Neutrophil (primary cell): ENCODE measurements around the gene ISM2.
A peak's percentile ranks its signal among the peaks of the same experiment; 100 is the strongest.

ENCODE experiments used
- H3K27ac ChIP-seq: fragments of 200-600 bp; sonication (generic); 2 replicates; pipeline ENCODE4 v1.5.1; 2016; ENCODE audit warnings: mild to moderate bottlenecking, moderate library complexity
- H3K27me3 ChIP-seq: fragments of 200-600 bp; sonication (generic); 2 replicates; pipeline ENCODE4 v1.6.0; 2016; ENCODE audit warnings: mild to moderate bottlenecking
- H3K36me3 ChIP-seq: fragments of 200-600 bp; sonication (generic); 2 replicates; pipeline ENCODE4 v1.5.1; 2017
- H3K4me1 ChIP-seq, 2 experiments: fragments of 200-600 bp in 1 of 2; sonication (generic) in 1 of 2; 1 replicate in 1 of 2; 2 replicates in 1 of 2; pipeline versions ENCODE4 v1.5.1 to v1.6.1; 2013 to 2016; ENCODE audit warnings: low read depth in 1 of 2, low read length in 1 of 2, mild to moderate bottlenecking in 1 of 2, moderate library complexity in 1 of 2; ENCODE audit not compliant: control insufficient read depth in 1 of 2, insufficient read depth in 1 of 2
- H3K4me3 ChIP-seq, 2 experiments: fragments of 200-600 bp in 1 of 2; sonication (generic) in 1 of 2; 1 replicate in 1 of 2; 2 replicates in 1 of 2; pipeline ENCODE4 v1.5.1; 2013 to 2016; ENCODE audit warnings: low read depth in 1 of 2, low read length in 1 of 2, mild to moderate bottlenecking in 1 of 2, moderate library complexity in 1 of 2
- H3K9me3 ChIP-seq: fragments of 200-600 bp; sonication (generic); 2 replicates; pipeline ENCODE4 v1.5.1; 2016
- TF ChIP-seq, protein P1 (sequence below): fragments of 200-600 bp; sonication (generic); IDR thresholded peaks from 2 replicates; pipeline ENCODE4 v1.5.1; 2016; ENCODE audit warnings: antibody characterized with exemption

Gene ISM2

GRCh38 chr14:77507762-77508161 is 9.1 kb upstream of the ISM2 start:
- peak overlapping the region; percentile 58 for H3K27ac ChIP-seq
- no peaks in the 10 kb centered on the region for H3K9me3 ChIP-seq
- TF ChIP-seq, protein P1, sequence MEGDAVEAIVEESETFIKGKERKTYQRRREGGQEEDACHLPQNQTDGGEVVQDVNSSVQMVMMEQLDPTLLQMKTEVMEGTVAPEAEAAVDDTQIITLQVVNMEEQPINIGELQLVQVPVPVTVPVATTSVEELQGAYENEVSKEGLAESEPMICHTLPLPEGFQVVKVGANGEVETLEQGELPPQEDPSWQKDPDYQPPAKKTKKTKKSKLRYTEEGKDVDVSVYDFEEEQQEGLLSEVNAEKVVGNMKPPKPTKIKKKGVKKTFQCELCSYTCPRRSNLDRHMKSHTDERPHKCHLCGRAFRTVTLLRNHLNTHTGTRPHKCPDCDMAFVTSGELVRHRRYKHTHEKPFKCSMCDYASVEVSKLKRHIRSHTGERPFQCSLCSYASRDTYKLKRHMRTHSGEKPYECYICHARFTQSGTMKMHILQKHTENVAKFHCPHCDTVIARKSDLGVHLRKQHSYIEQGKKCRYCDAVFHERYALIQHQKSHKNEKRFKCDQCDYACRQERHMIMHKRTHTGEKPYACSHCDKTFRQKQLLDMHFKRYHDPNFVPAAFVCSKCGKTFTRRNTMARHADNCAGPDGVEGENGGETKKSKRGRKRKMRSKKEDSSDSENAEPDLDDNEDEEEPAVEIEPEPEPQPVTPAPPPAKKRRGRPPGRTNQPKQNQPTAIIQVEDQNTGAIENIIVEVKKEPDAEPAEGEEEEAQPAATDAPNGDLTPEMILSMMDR = no peak
- no peak overlapping the region for H3K4me3 ChIP-seq
- peaks cover 7 to 11% of the 10 kb centered on the region in 2 experiments for H3K4me1 ChIP-seq
- no peaks in the 10 kb centered on the region for H3K27me3 ChIP-seq
- H3K36me3 ChIP-seq = peaks cover 67% of the 10 kb centered on the region

DNA sequence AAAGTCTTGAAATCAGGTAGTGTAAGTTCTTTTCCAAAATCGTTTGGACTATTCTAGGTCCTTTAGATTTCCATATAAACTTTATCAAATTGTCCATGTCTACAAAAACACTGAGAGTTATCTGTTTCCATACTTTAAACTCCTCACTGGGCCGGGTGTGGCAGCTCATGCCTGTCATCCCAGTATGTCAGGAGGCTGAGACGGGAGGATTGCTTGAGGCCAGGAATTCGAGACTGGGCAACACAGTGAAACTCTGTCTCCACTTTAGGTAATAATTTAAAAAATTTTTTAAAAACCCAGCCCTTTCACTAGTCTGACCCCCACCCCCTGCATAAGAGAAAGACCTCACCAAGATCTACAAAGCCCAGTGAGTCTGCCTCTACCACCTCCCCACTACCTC is 6.4 kb upstream of the ISM2 start:
- H3K36me3 ChIP-seq = peaks cover 40% of the 10 kb centered on the region
- H3K27me3 ChIP-seq = peaks cover 18% of the 10 kb centered on the region
- H3K4me1 ChIP-seq = peaks cover 7 to 11% of the 10 kb centered on the region in 2 experiments
- TF ChIP-seq, protein P1 = no peak
- H3K4me3 ChIP-seq = no peak overlapping the region
- H3K9me3 ChIP-seq = no peaks in the 10 kb centered on the region
- H3K27ac ChIP-seq = no peak overlapping the region

GRCh38 chr14:77503138-77503537 is 4.5 kb upstream of the ISM2 start:
- H3K4me1 ChIP-seq = peaks cover 10 to 17% of the 10 kb centered on the region in 2 experiments
- TF ChIP-seq, protein P1 = no peak
- peaks cover 37% of the 10 kb centered on the region for H3K27me3 ChIP-seq
- H3K36me3 ChIP-seq = peaks cover 23% of the 10 kb centered on the region
- no peak overlapping the region for H3K4me3 ChIP-seq
- no peaks in the 10 kb centered on the region for H3K9me3 ChIP-seq
- no peak overlapping the region for H3K27ac ChIP-seq

GRCh38 chr14:77502109-77502782 is 3.6 kb upstream of the ISM2 start:
- TF ChIP-seq, protein P1 = no peak
- Histone ChIP-seq H3K36me3 (peaks cover 14% of the 10 kb centered on the region), H3K27ac (no peak overlapping the region)

DNA sequence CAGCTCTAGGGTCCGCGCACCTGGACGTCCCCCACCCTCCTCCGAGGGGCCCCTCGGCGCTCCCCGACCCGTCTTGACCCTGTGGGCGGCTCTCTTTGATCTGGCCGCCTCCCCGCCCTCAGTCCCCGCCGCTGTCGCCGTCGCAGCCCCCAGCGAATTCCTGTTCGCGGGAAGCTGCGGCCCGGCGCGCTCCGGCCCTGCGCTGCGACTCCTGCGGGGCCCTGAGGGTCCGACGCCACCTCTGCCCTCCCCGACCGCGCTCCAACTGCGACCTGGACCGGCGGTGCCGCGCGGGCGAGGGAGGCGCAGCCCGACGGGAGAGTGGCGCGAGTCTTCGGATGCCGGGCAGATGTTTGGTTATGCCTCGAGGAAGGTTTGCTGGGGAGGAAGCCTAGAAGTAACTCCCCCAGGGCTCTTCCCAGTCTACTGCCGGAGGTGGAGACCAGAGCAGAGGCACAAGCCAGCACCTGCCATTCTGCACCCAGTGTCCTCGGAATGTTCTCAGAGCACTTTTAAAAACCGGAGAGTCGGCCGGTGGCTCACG is 440 bp upstream of the ISM2 start:
- Histone ChIP-seq H3K9me3 (no peaks in the 10 kb centered on the region), H3K4me1 (peaks cover 13 to 17% of the 10 kb centered on the region in 2 experiments), H3K4me3 (peak overlapping the region in 1 of 2 experiments; percentile 56), H3K36me3 (no peaks in the 10 kb centered on the region), H3K27ac (no peak overlapping the region), H3K27me3 (peaks cover 68% of the 10 kb centered on the region)
- TF ChIP-seq, protein P1 = no peak

More at GRCh38 chr14:77502109-77502782, 3.6 kb upstream of the ISM2 start:
- no peaks in the 10 kb centered on the region for H3K9me3 ChIP-seq
- H3K27me3 ChIP-seq = peaks cover 46% of the 10 kb centered on the region
- no peak overlapping the region for H3K4me3 ChIP-seq
- peaks cover 13 to 17% of the 10 kb centered on the region in 2 experiments for H3K4me1 ChIP-seq
